Duodenal mucosa (tissue), 2 donors: ENCODE results near the gene PSPN.
"Not testable (repeated sequence)": the region's sequence is repeated elsewhere in the genome, so short reads cannot be mapped to it uniquely, and the experiment has no call there.

Experiments used
- H3K27ac ChIP-seq: one replicate; pipeline ENCODE4 v1.7.0; 2013; ENCODE audit warnings: low read depth, low read length
- H3K27me3 ChIP-seq, 2 donors: one replicate each; pipeline ENCODE4 v1.7.0; 2013; ENCODE audit warnings: low read length in 2 of 2, control low read depth in 1 of 2; ENCODE audit not compliant: insufficient read depth in 2 of 2, control insufficient read depth in 1 of 2
- H3K36me3 ChIP-seq, 2 donors: one replicate each; pipeline ENCODE4 v1.7.0; 2013; ENCODE audit warnings: low read length in 2 of 2, control low read depth in 1 of 2; ENCODE audit not compliant: insufficient read depth in 2 of 2, control insufficient read depth in 1 of 2
- H3K4me1 ChIP-seq, 2 donors: one replicate each; pipeline ENCODE4 v1.7.0; 2013; ENCODE audit warnings: low read length in 2 of 2, control low read depth in 1 of 2; ENCODE audit not compliant: insufficient read depth in 2 of 2, control insufficient read depth in 1 of 2
- H3K4me3 ChIP-seq, 2 donors: one replicate each; pipeline ENCODE4 v1.7.0; 2013; ENCODE audit warnings: low read length in 2 of 2, low read depth in 1 of 2
- H3K9ac ChIP-seq, 2 donors: one replicate each; pipeline ENCODE4 v1.7.0; 2013; ENCODE audit warnings: low read length in 2 of 2, low read depth in 1 of 2
- H3K9me3 ChIP-seq, 2 donors: one replicate each; pipeline ENCODE4 v1.7.0; 2013; ENCODE audit warnings: low read length in 2 of 2, control low read depth in 1 of 2; ENCODE audit not compliant: control insufficient read depth in 1 of 2

PSPN gene

GRCh38 chr19:6402058-6402457 lies 26.3 kb upstream of the PSPN start:
- H3K4me3 ChIP-seq: peak overlapping the region; percentile 21 to 43
- peaks cover 0 to 4% of the 10 kb centered on the region in 2 donors for H3K4me1 ChIP-seq
- no peaks in the 10 kb centered on the region for H3K27me3 ChIP-seq

GRCh38 chr19:6400062-6400944 lies 24.6 kb upstream of the PSPN start:
- not testable (repeated sequence) for H3K9me3 ChIP-seq, H3K27ac ChIP-seq, H3K4me3 ChIP-seq, H3K27me3 ChIP-seq, H3K36me3 ChIP-seq, H3K4me1 ChIP-seq, H3K9ac ChIP-seq

More at GRCh38 chr19:6402058-6402457, 26.3 kb upstream of the PSPN start:
- Histone ChIP-seq H3K9me3 (no peaks in the 10 kb centered on the region), H3K9ac (no peak overlapping the region), H3K36me3 (no peaks in the 10 kb centered on the region), H3K27ac (peak overlapping the region; percentile 36)

GRCh38 chr19:6396305-6396704 lies 20.6 kb upstream of the PSPN start:
- Histone ChIP-seq H3K27ac (no peak overlapping the region), H3K36me3 (no peaks in the 10 kb centered on the region), H3K27me3 (no peaks in the 10 kb centered on the region), H3K4me3 (no peak overlapping the region), H3K9ac (no peak overlapping the region), H3K9me3 (no peaks in the 10 kb centered on the region), H3K4me1 (peaks cover 10 to 13% of the 10 kb centered on the region in 2 donors)

GRCh38 chr19:6394831-6395230 lies 19.1 kb upstream of the PSPN start:
- Histone ChIP-seq H3K9ac (no peak overlapping the region), H3K36me3 (peaks cover 0 to 6% of the 10 kb centered on the region in 2 donors), H3K9me3 (no peaks in the 10 kb centered on the region), H3K27me3 (no peaks in the 10 kb centered on the region), H3K4me3 (no peak overlapping the region), H3K27ac (no peak overlapping the region), H3K4me1 (peaks cover 10 to 13% of the 10 kb centered on the region in 2 donors)

- H3K36me3 ChIP-seq: peaks cover 0 to 13% of the 10 kb centered on the region in 2 donors
- peak overlapping the region; percentile 94 for H3K27ac ChIP-seq
- no peaks in the 10 kb centered on the region for H3K27me3 ChIP-seq
- H3K4me3 ChIP-seq: peak overlapping the region; percentile 85 to 99
- peaks cover 10 to 13% of the 10 kb centered on the region in 2 donors for H3K4me1 ChIP-seq
- peak overlapping the region; percentile 90 to 97 for H3K9ac ChIP-seq
- no peaks in the 10 kb centered on the region for H3K9me3 ChIP-seq
These were observed 18.3 kb upstream of the PSPN start for GRCh38 chr19:6393983-6394412.

- Histone ChIP-seq H3K27me3 (no peaks in the 10 kb centered on the region), H3K4me3 (peak within 1 kb of the TSS; percentile 85 to 99), H3K36me3 (peaks cover 0 to 19% of the 10 kb centered on the region in 2 donors), H3K4me1 (peaks cover 10 to 13% of the 10 kb centered on the region in 2 donors), H3K9ac (peak within 1 kb of the TSS; percentile 90 to 97), H3K9me3 (no peaks in the 10 kb centered on the region), H3K27ac (peak within 1 kb of the TSS; percentile 94)
These were observed 17.6 kb upstream of the PSPN start, which contains the start of gene GTF2F1 for GRCh38 chr19:6393074-6393982. Gene GTF2F1, minus strand, starts transcription at chr19:6393164. Its CDS starts 169 bp downstream, at chr19:6392995.

- Histone ChIP-seq H3K4me3 (peak overlapping the region; percentile 85 to 99), H3K27me3 (no peaks in the 10 kb centered on the region), H3K27ac (peak overlapping the region; percentile 94), H3K9me3 (no peaks in the 10 kb centered on the region), H3K36me3 (peaks cover 0 to 28% of the 10 kb centered on the region in 2 donors), H3K4me1 (peaks cover 10 to 13% of the 10 kb centered on the region in 2 donors), H3K9ac (peak overlapping the region; percentile 90 to 97)
These were observed 16.7 kb upstream of the PSPN start for GRCh38 chr19:6392221-6393073.

- Histone ChIP-seq H3K27me3 (no peaks in the 10 kb centered on the region), H3K4me1 (peaks cover 4 to 6% of the 10 kb centered on the region in 2 donors), H3K9ac (no peak overlapping the region), H3K36me3 (peaks cover 5 to 70% of the 10 kb centered on the region in 2 donors), H3K27ac (no peak overlapping the region), H3K4me3 (no peak overlapping the region), H3K9me3 (no peaks in the 10 kb centered on the region)
These were observed 11.6 kb upstream of the PSPN start for GRCh38 chr19:6387372-6387771.

GRCh38 chr19:6384381-6384780 lies 8.6 kb upstream of the PSPN start:
- Histone ChIP-seq H3K36me3 (peaks cover 17 to 86% of the 10 kb centered on the region in 2 donors), H3K9ac (no peak overlapping the region), H3K4me3 (no peak overlapping the region), H3K27me3 (no peaks in the 10 kb centered on the region), H3K27ac (no peak overlapping the region), H3K9me3 (no peaks in the 10 kb centered on the region), H3K4me1 (no peaks in the 10 kb centered on the region)
